Measurements from ENCODE around the gene P2RX6. TPM values are rescaled to one million over a fixed set of nuclear protein-coding genes. Genes with fewer than 3 reads are reported as not detected.

Gene P2RX6
- total and polyA plus RNA-seq, 9 of the 15 experiments (the other 6 are each of a cell fraction or from before 2014, with no cell fraction given): 0.01 to 3.9 (median 1.5) TPM; not detected in 1

DNA sequence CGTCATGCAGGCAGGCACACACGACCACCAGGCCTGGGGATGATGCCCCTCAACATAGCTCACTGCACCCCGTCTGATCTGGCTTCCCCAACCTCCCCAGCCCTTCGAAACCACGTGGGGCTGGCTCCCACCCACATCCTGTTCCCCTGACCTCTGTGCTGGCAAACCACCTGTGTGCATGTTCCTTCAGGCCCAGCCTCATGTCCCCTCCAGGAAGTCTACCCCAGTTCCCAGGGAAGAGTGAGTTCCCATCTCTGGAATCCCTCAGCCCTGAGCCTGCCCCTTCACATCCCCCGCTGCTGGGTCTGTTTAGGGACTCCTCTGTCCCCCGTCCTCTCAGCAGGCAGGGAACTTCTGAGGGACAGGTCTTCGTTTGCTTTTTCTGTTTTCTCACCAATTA lies 10.3 kb downstream of the P2RX6 start (continued):
- TF ChIP-seq, protein P1, sequence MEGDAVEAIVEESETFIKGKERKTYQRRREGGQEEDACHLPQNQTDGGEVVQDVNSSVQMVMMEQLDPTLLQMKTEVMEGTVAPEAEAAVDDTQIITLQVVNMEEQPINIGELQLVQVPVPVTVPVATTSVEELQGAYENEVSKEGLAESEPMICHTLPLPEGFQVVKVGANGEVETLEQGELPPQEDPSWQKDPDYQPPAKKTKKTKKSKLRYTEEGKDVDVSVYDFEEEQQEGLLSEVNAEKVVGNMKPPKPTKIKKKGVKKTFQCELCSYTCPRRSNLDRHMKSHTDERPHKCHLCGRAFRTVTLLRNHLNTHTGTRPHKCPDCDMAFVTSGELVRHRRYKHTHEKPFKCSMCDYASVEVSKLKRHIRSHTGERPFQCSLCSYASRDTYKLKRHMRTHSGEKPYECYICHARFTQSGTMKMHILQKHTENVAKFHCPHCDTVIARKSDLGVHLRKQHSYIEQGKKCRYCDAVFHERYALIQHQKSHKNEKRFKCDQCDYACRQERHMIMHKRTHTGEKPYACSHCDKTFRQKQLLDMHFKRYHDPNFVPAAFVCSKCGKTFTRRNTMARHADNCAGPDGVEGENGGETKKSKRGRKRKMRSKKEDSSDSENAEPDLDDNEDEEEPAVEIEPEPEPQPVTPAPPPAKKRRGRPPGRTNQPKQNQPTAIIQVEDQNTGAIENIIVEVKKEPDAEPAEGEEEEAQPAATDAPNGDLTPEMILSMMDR (IDR thresholded peaks at IDR 0.05 in 2 of 3, conservative IDR thresholded peaks at IDR 0.05 in 1 of 3; ENCODE audit: insufficient read depth in 2 of 3, low read depth in 1 of 3, low read length in 3 of 3): 0 out of 6 replicates have a peak, but pooled peaks of 1 of the 3 experiments have one; percentile 1
- TF ChIP-seq, protein P2, sequence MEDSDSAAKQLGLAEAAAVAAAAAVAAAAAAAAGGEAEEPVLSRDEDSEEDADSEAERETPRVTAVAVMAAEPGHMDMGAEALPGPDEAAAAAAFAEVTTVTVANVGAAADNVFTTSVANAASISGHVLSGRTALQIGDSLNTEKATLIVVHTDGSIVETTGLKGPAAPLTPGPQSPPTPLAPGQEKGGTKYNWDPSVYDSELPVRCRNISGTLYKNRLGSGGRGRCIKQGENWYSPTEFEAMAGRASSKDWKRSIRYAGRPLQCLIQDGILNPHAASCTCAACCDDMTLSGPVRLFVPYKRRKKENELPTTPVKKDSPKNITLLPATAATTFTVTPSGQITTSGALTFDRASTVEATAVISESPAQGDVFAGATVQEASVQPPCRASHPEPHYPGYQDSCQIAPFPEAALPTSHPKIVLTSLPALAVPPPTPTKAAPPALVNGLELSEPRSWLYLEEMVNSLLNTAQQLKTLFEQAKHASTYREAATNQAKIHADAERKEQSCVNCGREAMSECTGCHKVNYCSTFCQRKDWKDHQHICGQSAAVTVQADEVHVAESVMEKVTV (CRISPR knock-in tag; IDR thresholded peaks at IDR 0.05): no peak
- TF ChIP-seq ZNF282 (CRISPR knock-in tag; IDR thresholded peaks at IDR 0.05) (no peak), HMG20B (CRISPR knock-in tag; IDR thresholded peaks at IDR 0.05) (no peak), JUN (IDR thresholded peaks at IDR 0.05; ENCODE audit: borderline replicate concordance, low read depth, low read length) (no peak), JUN (CRISPR knock-in tag; IDR thresholded peaks at IDR 0.05; ENCODE audit: borderline replicate concordance) (0 out of 2 replicates have a peak, but pooled peaks have one; percentile 10), ZNF830 (CRISPR knock-in tag; IDR thresholded peaks at IDR 0.05) (0 out of 2 replicates have a peak, but pooled peaks have one; percentile 31), SRSF9 (IDR thresholded peaks at IDR 0.05; ENCODE audit: borderline replicate concordance, low read depth, low read length) (no peak), ZNF324 (CRISPR knock-in tag; IDR thresholded peaks at IDR 0.05) (no peak), RBBP5 (IDR thresholded peaks at IDR 0.05; ENCODE audit: borderline replicate concordance, insufficient read depth, low read length, poor library complexity, severe bottlenecking) (peak; percentile 42), FOXK2 (conservative IDR thresholded peaks at IDR 0.05 in 1 of 2, IDR thresholded peaks at IDR 0.05 in 1 of 2; ENCODE audit: low read depth in 2 of 2) (no peak), RAD21 (CRISPR knock-in tag; conservative IDR thresholded peaks at IDR 0.05 in 1 of 2, IDR thresholded peaks at IDR 0.05 in 1 of 2) (0 out of 4 replicates have a peak, but pooled peaks of 1 of the 2 experiments have one; percentile 5), HNRNPLL (IDR thresholded peaks at IDR 0.05; ENCODE audit: low read depth, low read length, poor library complexity, severe bottlenecking) (peak; percentile 16), SMC3 (conservative IDR thresholded peaks at IDR 0.05; ENCODE audit: insufficient read depth, low read depth, low read length) (no peak), RUNX1 (IDR thresholded peaks at IDR 0.05; ENCODE audit: low read depth) (peak; percentile 25; the same call in 1 of the 2 replicates), L3MBTL2 (IDR thresholded peaks at IDR 0.05) (peak; percentile 24; the same call in 1 of the 2 replicates), MXI1 (IDR thresholded peaks at IDR 0.05; ENCODE audit: low read depth, low read length) (no peak), GATAD2A (IDR thresholded peaks at IDR 0.05) (no peak)
- TF ChIP-seq, protein P3, sequence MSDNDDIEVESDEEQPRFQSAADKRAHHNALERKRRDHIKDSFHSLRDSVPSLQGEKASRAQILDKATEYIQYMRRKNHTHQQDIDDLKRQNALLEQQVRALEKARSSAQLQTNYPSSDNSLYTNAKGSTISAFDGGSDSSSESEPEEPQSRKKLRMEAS (CRISPR knock-in tag; IDR thresholded peaks at IDR 0.05): peak; percentile 65

Data from K562 (cell line).